ENCODE measurements around the gene CD93.

Gene CD93

GRCh38 chr20:23059846-23060245 lies 26.3 kb downstream of the CD93 start:
- DNase-seq (ENCODE audit: low read depth): no peak

- no peak for DNase-seq (ENCODE audit: low read depth)
Observed at GRCh38 chr20:23059001-23059400, 27.1 kb downstream of the CD93 start.

DNA sequence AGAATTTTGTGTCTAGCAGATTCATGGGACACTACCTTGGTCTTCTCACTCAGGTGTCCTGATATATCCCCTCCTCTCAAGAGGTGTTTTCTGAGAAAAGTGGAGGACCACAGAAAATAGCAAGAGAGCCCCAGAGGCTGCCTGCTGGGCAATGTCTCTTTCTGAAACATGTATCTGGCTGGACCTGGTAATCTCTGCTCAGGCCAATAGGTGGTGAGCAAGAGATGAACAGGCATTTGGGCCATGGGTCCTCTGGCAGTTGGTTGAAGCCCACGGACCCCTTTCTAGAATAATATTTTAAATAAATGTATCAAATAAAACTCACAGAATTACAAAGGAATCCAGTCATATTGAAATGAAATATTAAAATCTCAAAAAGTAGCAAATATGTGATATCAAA lies 27.9 kb downstream of the CD93 start:
- no peak for DNase-seq (ENCODE audit: low read depth)

DNA sequence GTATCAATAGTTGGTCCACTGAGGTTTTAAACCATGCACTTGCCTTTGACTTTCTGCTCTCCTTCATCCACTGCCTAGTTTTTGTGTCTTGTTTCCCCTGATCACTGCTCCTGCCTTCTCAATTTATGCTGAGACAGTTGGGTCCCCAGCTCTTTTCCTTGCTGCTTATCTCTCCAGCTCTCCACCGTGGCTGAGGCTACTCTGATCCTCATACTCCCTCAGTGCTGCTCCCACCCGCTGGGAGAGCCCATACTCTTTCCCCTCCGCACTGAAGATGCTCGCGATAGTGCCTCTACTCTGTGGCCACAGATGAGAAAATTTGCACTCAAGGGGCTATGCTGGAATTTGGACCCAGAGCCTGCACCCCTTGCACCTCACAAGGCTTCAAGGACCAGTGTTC lies 33.2 kb downstream of the CD93 start:
- DNase-seq (ENCODE audit: low read depth): no peak

DNA sequence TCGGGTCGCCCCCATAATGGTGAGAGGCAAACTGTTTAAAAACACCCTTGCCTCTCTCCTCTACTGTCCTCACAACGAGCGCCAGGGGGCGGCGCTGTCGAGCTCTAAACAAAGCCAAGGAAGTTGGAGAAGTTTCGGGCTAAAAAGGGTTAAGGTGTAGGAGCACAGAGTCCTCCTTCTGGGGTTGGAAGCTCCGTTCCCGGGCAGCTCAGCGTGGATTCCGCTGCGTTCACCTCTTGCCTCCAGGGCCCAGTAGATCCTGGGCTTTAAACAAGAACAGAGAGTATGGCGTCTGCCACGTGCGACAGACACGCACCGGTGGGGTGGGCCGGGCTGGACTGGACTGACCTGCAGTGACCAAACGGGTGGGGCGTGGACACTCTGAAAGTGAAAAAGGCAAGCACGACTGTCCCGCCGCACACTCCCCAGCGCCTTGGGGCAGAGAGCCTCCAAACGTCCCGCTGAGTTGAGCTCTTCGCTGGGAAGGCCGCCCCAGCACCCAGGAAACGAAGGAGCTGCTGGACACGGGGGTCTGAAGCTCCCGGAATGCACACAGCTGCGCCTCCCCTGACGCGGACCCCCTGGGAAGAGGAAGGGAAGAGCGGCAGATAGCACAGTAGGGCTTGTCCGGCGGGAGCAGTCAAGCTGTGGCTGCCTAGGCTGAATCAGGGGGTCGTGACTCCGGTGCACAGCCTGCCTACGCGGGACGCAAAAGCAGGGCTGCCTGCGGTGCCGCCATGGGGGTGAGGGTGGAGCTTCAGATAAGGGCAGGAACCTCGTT lies 35.1 kb downstream of the CD93 start:
- DNase-seq (ENCODE audit: low read depth): peak; percentile 58

- DNase-seq (ENCODE audit: low read depth): no peak
Observed at GRCh38 chr20:23050076-23050838, 35.9 kb downstream of the CD93 start.

DNA sequence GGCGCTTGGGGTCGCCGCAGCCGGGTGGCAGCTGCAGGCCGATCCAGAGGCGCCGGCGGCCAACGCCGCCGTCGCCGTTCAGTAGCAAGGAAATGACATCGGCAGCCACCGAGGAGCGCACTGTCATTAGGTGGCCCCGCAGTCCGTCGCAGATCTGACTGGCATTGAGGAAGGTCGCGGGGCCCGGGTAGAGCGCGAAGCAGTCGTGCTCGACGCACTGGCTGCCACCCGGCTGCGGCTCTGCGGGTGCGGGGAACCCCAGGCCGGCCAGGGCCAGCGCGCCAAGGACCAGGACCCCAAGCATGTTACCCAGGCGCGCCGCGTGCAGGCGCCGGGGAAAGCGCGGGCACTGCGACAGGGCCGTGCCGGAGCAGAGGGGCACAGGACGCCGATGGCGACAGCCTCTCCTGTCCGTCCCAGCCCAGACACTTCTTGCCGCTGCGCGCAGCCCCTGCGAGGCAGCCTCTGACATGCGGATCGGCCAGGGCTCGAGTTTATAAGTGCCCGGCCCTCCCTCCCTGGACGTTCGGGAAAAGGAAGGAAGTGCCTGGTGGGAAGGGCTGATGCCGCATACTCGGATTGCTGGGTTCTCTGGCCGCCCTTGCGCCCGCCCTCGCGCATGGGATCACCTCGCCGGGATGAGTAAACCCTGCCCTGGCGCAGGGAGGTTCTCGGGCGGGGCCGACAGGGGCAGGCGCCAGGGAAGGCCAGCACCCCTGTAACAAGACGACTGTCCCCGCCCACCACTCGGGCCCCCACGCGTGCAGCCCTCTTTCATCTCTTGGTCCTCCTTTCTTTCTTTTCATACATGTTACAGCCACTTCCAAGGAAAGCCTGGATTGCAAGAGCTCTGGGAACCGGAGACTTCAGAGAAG lies 36.7 kb downstream of the CD93 start, which contains the start of gene THBD:
THBD (minus strand) TSS at position 472 of the 875 bp plus-strand sequence; CDS start at position 304, 168 bp downstream.
- DNase-seq (ENCODE audit: low read depth): peak; percentile 46

DNA sequence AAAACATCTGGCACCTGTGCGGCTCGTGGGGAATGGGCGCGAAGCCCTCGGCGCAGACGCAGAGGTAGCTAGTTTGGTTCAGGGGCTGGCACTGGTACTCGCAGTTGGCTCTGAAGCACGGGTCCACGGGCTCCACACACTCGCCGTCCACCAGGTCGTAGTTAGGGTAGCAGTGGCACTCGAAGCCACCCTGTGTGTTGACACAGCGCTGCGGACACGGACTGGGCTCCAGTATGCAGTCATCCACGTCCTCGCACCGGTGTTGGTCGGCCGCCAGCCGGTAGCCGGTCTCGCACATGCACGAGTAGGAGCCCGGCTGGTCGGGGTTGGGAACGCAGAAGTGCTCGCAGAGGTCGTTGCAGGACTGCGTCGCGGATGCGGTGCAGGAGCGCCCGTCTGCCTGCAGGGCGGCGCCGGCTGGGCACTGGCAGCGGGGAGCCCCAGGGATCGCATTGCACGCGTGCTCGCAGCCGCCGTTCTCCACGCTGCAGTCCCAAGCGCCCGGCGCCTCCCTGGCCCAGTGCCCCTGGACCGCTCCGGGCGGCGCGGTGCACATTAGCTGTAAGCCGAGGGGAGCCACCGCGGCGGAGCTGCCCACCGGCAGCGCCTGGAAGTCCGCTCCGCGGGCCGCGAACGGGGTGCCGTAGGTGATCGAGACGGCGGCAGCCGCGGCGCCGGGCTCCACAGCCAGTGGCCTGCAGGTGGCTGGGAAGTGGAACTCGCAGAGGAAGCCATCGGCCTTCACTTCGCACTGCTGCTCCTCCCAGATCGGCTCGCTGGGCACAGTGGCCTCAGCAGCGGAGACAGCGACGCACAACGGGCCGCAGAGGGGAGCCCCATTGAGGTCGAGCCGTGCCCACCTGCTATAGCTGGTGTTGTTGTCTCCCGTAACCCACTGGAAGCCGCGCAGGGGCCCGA lies 37.6 kb downstream of the CD93 start:
- DNase-seq (ENCODE audit: low read depth): peak; percentile 16

- DNase-seq (ENCODE audit: low read depth): no peak
Observed at GRCh38 chr20:23047738-23048214, 38.3 kb downstream of the CD93 start.

GRCh38 chr20:23047001-23047737 lies 39.0 kb downstream of the CD93 start:
- DNase-seq (ENCODE audit: low read depth): no peak

- no peak for DNase-seq (ENCODE audit: low read depth)
Observed at GRCh38 chr20:23046431-23046830, 39.7 kb downstream of the CD93 start.

DNA sequence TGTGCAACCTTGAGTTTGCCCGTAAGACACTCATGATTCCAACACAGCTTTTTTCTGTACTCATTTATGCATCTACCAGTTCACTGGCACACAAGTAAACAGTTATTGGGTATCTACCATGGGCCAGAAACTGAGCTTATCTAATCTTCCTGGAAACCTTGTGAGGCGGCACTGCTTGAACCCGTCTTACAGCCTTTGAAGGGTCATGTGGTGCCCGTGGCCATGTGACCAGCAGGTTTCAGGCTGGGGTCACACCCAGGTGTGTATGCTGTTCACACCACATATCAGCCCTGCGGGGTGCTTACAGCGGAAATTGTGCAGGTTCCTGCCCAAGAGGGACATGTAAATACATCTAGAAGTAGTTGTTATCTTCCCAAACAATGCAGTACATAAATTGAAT lies 42.7 kb downstream of the CD93 start:
- no peak for DNase-seq (ENCODE audit: low read depth)

DNA sequence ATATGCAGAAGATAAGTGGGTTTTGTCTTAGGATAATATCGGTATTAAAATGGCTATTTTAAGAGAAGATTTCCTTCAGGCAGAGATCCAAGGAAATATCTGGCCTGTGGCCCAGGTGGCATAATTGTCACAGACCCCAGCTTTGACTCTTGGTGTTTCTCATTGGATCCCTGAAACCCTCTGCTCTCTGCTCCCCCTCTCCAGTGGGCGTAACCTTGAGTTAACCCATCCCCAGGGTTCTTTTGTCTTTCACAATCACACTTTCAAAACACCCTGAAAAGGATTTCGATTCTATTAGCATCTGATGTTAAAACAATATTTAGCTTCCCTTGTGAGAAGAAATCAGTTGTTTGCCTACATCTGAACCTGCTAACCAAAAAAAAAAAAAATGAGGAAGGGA lies 43.9 kb downstream of the CD93 start:
- DNase-seq (ENCODE audit: low read depth): no peak

GRCh38 chr20:23039885-23040508 lies 46.1 kb downstream of the CD93 start:
- no peak for DNase-seq (ENCODE audit: low read depth)

DNA sequence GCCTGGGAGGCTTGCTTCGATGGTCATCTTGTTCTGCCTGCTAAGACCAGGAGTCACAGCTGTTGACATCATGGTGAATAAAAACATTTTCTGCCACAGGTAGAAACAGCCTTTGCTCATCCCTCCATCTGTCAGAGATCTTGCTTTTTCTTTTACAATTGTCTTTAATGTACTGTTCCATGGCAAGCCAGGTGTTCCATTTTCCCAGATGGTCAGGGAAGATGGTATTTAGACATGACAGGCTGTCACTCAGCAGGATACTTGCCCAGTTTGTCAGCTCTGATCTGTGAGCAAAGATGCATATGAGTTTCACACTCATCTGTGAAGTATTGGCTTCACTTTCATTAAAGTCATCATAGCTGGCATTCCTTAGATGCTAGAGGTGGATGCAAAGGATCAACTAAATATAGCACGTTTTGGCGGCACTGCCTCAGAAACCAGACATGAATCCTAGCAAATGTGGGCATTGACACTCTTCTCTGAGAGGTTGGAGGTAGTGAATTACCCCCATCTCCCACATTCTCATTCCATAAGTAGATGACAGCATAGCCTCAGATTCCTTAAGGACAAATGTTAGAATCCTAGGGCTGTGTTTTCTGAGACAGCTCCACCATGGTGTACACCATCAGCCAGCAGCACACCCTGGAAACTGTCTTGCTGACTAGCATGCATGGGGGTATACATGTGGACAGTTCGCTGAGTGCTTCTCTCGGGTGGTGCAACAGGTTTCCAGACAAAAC lies 46.8 kb downstream of the CD93 start:
- peak; percentile 13 for DNase-seq (ENCODE audit: low read depth)

DNA sequence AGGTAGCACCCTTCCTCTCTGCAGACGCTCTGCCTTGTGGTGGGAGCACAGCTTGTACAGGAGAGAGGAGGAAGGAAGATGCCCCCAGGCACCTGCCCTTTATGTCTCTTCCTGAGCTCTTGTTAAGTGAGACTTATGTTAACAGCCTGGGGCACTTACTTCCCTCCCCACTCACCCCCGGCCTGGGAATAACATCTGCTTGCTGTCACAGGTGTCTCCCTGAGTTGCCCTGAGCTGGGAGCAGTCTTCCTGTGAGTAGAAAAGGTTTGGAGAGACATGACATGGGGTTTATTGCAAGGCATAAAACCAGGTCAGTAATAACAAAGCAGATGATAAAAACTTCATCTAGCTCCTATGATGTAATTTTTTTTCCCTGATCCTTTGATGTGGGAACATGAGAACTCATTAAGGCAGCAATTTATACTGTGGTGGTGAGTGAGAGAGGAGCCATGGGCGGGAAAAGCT lies 49.1 kb downstream of the CD93 start:
- no peak for DNase-seq (ENCODE audit: low read depth)

GRCh38 chr20:23036371-23036770 lies 49.8 kb downstream of the CD93 start:
- DNase-seq (ENCODE audit: low read depth): no peak

- no peak for DNase-seq (ENCODE audit: low read depth)
Observed at GRCh38 chr20:23035731-23036130, 50.4 kb downstream of the CD93 start.

Measured in EH (cell line).